Mucosa of rectum (tissue), 2 donors: ENCODE results near the gene PPP1R12B.
A peak's percentile ranks its signal among the peaks of the same experiment; 100 is the strongest.
"Not testable (repeated sequence)": the region's sequence is repeated elsewhere in the genome, so short reads cannot be mapped to it uniquely, and the experiment has no call there.

ENCODE experiments used
- H3K27ac ChIP-seq, 2 donors: one replicate each; pipeline ENCODE4 v1.7.0; 2013; ENCODE audit warnings: inconsistent platforms in 2 of 2, low read depth in 2 of 2, low read length in 2 of 2
- H3K27me3 ChIP-seq, 2 donors: one replicate each; pipeline ENCODE4 v1.7.0; 2013; ENCODE audit warnings: low read length in 2 of 2; ENCODE audit not compliant: control insufficient read depth in 2 of 2, insufficient read depth in 2 of 2
- H3K36me3 ChIP-seq, 2 donors: one replicate each; pipeline ENCODE4 v1.7.0; 2013; ENCODE audit warnings: low read length in 2 of 2; ENCODE audit not compliant: control insufficient read depth in 2 of 2, insufficient read depth in 2 of 2
- H3K4me1 ChIP-seq, 2 donors: one replicate each; pipeline ENCODE4 v1.7.0; 2013; ENCODE audit warnings: low read length in 2 of 2, mild to moderate bottlenecking in 1 of 2; ENCODE audit not compliant: control insufficient read depth in 2 of 2, insufficient read depth in 2 of 2
- H3K4me3 ChIP-seq, 2 donors: one replicate each; pipeline ENCODE4 v1.7.0; 2013; ENCODE audit warnings: low read length in 2 of 2
- H3K9ac ChIP-seq, 2 donors: one replicate each; pipeline ENCODE4 v1.7.0; 2013; ENCODE audit warnings: low read length in 2 of 2, low read depth in 1 of 2, mild to moderate bottlenecking in 1 of 2
- H3K9me3 ChIP-seq, 2 donors: one replicate each; pipeline ENCODE4 v1.7.0; 2013; ENCODE audit warnings: low read length in 2 of 2; ENCODE audit not compliant: control insufficient read depth in 2 of 2
- donor health status: healthy.
- donor health status: Normal muscosa, but diverticular disease.

The PPP1R12B gene

DNA sequence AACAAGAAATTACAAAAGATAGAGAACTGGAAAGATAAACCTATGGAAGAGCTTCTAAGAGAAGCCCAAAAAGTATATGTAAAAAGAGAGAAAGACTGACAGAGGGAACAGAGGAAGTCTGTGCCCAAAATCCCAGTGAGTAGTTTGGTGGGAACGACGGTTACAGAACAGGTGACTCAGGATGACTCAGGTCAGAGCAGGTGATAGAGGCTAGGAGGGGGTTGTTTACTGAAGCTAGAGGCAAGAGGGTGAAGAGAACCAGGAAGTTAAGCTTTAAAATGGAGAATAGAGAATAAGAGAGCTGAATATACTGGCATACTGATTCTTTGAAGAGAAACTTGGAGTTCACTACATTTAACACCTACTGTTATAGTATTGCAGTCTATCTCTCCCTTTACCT, 134.9 kb downstream of the PPP1R12B start:
- H3K4me3 ChIP-seq, H3K9ac ChIP-seq, H3K36me3 ChIP-seq, H3K27me3 ChIP-seq, H3K4me1 ChIP-seq, H3K9me3 ChIP-seq: not testable (repeated sequence)
- peak overlapping the region in 1 of 2 donors; percentile 55 for H3K27ac ChIP-seq

DNA sequence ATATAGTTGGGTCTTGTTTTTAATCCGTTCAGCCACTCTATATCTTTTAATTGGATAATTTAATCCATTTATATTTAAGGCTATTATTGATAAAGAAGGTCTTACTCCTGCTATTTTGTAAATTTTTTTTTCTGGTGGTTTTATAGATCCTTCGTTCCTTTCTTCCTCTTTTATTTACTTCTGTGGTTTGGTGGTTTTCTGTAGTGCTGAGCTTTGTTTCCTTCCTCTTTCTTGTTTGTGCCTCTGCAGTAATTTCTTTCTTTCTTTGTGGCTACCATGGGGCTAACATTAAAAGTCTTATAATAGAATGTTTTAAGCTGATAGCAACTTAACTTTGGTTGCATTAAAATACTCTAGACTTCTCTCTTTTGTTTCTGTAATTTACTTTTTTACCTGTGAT, 135.5 kb downstream of the PPP1R12B start:
- H3K4me1 ChIP-seq, H3K27me3 ChIP-seq: not testable (repeated sequence)
- peak overlapping the region in 1 of 2 donors; percentile 55 for H3K27ac ChIP-seq

DNA sequence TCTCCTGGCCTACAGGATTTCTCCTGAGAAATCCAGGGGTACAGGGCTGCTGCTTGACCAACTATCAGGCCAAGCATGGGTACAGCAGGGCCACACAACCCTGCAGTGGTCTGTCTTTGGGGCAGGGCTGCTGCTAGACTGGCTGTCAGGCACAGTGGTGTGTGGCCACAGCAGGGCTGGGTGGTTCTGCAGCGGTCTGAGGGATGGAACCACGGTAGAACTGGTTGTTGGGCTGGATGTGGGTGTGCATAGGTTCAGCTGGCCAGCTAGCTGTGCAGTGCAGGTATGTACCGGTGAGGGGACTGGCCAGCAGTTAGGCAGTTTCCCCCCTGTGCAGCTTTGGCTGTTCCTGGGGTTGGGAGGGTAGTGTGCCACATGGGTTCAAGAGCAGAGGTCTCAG, 136.3 kb downstream of the PPP1R12B start:
- not testable (repeated sequence) for H3K36me3 ChIP-seq, H3K27ac ChIP-seq, H3K27me3 ChIP-seq, H3K9ac ChIP-seq, H3K9me3 ChIP-seq, H3K4me1 ChIP-seq, H3K4me3 ChIP-seq

More for the DNA sequence above, 135.5 kb downstream of the PPP1R12B start:
- not testable (repeated sequence) for H3K9me3 ChIP-seq, H3K9ac ChIP-seq, H3K36me3 ChIP-seq, H3K4me3 ChIP-seq

DNA sequence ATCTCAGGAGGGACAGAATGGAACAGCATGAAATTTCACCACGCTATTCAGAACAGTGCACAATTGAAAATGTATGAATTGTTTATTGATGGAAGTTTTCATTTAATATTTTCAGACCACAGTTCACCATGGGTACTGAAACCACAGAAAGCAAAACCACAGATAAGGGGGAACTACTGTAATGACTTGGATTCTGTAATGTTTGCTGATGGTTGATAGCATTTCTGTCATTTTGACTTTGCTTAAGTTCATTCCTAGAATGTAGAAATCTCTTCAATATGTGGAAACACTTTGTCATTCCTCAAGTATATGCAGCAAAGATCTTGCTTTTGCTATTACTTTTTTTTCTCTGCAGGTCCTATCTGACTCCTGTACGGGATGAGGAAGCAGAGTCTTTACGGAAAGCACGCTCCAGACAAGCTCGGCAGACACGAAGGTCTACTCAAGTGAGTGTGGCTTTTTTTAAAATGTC, 139.7 kb downstream of the PPP1R12B start:
- not testable (repeated sequence) for H3K4me1 ChIP-seq, H3K36me3 ChIP-seq, H3K4me3 ChIP-seq, H3K9me3 ChIP-seq, H3K27me3 ChIP-seq, H3K27ac ChIP-seq, H3K9ac ChIP-seq

DNA sequence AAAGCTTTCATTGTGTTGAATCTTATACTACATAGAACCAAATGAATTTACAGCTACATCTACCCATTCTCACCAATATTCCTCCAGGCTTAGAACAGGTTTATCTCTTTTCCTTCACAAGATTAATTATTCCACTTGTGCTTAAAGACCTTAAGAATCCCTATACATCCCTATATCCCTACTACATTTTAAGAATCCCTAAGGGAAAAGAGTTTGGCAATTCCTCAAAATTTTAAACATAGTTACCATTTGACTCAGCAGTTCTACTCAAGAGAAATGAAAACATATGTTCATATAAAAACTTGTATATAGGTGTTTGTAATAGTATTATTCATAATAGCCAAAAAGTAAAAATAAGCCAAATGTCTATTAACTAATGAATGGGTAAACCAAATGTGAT, 140.6 kb downstream of the PPP1R12B start:
- H3K9me3 ChIP-seq, H3K9ac ChIP-seq, H3K27me3 ChIP-seq, H3K4me3 ChIP-seq, H3K4me1 ChIP-seq, H3K27ac ChIP-seq, H3K36me3 ChIP-seq: not testable (repeated sequence)

DNA sequence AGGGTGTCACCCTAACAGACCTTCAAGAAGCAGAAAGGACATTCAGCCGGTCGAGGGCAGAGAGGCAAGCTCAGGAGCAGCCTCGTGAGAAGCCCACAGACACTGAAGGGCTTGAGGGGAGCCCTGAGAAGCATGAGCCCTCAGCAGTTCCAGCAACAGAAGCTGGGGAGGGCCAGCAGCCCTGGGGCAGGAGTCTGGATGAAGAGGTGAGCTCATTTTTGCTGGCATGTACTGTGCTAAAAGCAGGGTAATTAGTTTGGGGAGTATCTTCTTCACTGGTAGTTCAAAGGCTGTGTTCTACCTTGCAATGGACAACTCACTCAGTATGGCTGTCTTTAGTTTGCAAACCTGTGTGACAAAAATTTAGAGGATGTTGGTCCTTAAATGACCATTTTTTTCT, 144.6 kb downstream of the PPP1R12B start:
- not testable (repeated sequence) for H3K9me3 ChIP-seq, H3K27me3 ChIP-seq, H3K9ac ChIP-seq, H3K4me1 ChIP-seq, H3K27ac ChIP-seq, H3K4me3 ChIP-seq
- H3K36me3 ChIP-seq: peaks cover 14 to 16% of the 10 kb centered on the region in 2 donors

DNA sequence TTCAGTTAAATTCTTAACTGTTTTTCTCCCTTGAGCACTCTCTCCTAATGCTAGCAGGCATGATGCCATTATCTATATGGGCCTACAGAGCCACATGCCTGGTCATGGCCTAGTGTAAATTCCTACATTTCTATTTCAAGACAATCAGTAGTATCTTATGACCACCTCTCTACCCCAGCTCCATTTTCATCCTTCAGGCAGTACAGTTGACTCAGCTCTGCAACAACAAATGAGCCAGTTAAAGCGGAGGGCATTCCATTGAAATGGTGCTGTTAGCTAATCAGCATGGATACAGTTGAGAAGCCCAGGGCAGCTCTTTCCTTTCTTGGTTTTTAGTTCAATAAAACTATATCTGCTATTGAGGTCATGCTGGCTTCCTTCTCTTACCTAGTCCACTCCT, 150.0 kb downstream of the PPP1R12B start:
- H3K27me3 ChIP-seq: no peaks in the 10 kb centered on the region
- H3K27ac ChIP-seq: no peak overlapping the region
- no peak overlapping the region for H3K9ac ChIP-seq
- H3K9me3 ChIP-seq: no peaks in the 10 kb centered on the region
- peaks cover 9 to 21% of the 10 kb centered on the region in 2 donors for H3K36me3 ChIP-seq
- no peak overlapping the region for H3K4me3 ChIP-seq
- no peaks in the 10 kb centered on the region for H3K4me1 ChIP-seq

DNA sequence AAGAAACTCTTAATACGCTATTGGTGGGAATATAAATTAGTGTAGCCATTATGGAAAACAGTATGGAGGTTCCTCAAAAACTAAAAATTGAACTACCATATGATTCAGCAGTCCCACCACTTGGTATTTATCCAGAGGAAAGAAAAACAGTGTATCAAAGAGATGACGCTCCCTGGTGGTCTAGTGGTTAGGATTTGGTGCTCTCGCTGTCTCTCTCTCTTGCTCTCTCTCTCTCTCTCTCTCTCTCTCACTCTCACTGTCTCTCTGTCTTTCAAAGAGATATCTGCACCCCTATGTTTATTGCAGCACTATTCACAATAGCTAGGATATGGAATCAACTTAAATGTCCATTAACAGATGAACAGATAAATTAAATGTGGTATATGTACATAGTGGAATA, 151.5 kb downstream of the PPP1R12B start:
- not testable (repeated sequence) for H3K27me3 ChIP-seq, H3K9ac ChIP-seq, H3K9me3 ChIP-seq, H3K4me1 ChIP-seq, H3K4me3 ChIP-seq, H3K27ac ChIP-seq
- peaks cover 14 to 21% of the 10 kb centered on the region in 2 donors for H3K36me3 ChIP-seq

DNA sequence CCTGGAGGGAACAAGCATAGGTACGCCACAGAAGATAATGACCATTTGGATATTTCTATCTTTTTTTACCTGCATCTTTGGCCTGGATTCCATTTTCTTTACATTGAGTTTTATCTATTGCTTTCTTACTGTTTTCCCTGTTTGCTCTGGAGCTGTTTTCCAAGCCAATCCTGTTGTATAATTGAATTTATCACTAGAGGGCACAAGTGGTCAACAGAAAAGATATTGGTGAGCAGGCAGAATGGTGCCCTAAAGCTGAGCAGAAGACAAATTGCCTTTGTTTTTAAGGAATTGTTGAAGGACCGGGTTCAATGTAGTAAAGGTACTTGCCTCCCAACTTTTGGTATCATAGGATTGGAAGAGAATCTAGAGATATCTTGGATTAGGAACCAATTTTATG, 152.8 kb downstream of the PPP1R12B start:
- no peak overlapping the region for H3K9ac ChIP-seq
- no peak overlapping the region for H3K27ac ChIP-seq
- no peaks in the 10 kb centered on the region for H3K27me3 ChIP-seq
- H3K4me1 ChIP-seq: no peaks in the 10 kb centered on the region
- H3K36me3 ChIP-seq: peaks cover 5 to 15% of the 10 kb centered on the region in 2 donors
- no peak overlapping the region for H3K4me3 ChIP-seq
- no peaks in the 10 kb centered on the region for H3K9me3 ChIP-seq

DNA sequence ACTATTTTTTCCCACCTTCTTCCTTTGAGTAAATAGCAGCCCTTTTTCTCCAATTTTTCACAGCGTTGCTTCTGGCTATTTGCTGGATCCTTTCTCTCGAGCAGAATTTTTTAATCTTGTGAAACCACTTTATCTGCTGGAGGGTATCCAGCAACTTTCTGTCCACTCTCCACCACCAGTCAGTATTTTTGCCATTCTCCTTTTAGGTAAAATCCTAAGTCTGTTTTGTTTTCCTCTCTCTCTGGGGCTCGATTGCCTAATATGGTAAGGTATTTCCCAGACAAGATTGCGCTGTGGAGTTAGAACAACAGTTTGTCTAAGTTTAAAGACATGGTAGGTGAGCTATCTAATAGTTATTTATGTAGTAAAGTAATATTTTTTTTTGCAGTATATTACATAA, 156.9 kb downstream of the PPP1R12B start:
- H3K4me1 ChIP-seq: no peaks in the 10 kb centered on the region
- peak overlapping the region; percentile 37 to 61 for H3K27ac ChIP-seq
- no peak overlapping the region for H3K4me3 ChIP-seq
- H3K9me3 ChIP-seq: no peaks in the 10 kb centered on the region
- no peaks in the 10 kb centered on the region for H3K27me3 ChIP-seq
- no peak overlapping the region for H3K9ac ChIP-seq
- H3K36me3 ChIP-seq: peaks cover 8 to 9% of the 10 kb centered on the region in 2 donors

DNA sequence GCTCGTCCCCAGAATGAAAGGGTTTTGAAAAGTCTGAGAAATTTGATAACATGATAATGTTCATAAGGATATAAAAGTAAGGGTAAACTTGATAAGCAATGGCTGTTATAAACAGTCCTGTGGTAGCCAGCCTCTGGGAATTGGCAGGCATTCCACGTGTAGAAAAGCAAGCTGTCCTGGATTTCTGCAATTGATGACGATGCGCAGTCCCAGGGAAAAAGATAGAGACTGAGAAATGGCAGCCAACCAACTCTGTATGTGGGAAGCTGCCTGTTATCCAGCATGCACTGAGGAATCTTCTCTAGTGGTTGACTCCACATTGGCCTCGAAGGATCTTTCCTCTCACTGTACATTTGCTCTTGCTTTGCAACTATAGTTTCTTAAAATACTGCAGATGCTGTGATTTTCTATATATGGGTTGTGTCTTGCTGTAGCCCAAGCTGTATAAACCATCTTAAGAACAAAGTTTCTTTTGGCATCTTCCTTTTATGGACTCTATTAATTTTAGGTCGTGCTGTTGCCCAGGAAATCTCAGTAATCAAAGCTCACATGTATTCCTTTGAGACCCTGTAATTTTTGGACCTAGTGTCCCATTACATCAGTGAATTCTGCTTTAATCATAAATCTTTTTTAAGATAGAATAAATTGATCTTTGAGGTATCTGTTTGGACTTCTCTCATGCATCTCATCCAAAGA, 157.5 kb downstream of the PPP1R12B start:
- H3K4me3 ChIP-seq, H3K4me1 ChIP-seq, H3K9me3 ChIP-seq, H3K27me3 ChIP-seq, H3K36me3 ChIP-seq, H3K9ac ChIP-seq: not testable (repeated sequence)
- H3K27ac ChIP-seq: peak overlapping the region; percentile 38 to 55
